Body of pancreas (tissue), 4 donors: ENCODE data around the gene C11orf54. TPM values are rescaled to one million over a fixed set of nuclear protein-coding genes. Genes with fewer than 3 reads are reported as not detected.

Source experiments
- ATAC-seq: fragments of 150-250 bp; one replicate; pipeline ENCODE4 v1.9.1; 2016
- DNase-seq, 4 donors: peaks; one replicate each; pipeline ENCODE4 v3.0.0-alpha.2; 2019
- H3K27ac ChIP-seq, 4 donors: fragments of 200-600 bp; sonication (generic); 1 replicate in 3 of 4; 2 replicates in 1 of 4; pipeline versions ENCODE4 v1.5.1 to v1.6.1; 2016 to 2019; ENCODE audit warnings: mild to moderate bottlenecking in 1 of 4, mixed read lengths in 1 of 4, moderate library complexity in 1 of 4
- H3K27me3 ChIP-seq, 2 donors: fragments of 200-600 bp; sonication (generic); one replicate each; pipeline ENCODE4 v1.6.0; 2016; ENCODE audit warnings: mild to moderate bottlenecking in 1 of 2
- H3K36me3 ChIP-seq, 2 donors: fragments of 200-600 bp; sonication (generic); replicated peaks in 1 of 2; 2 replicates each; pipeline ENCODE4 v1.5.1; 2016; ENCODE audit warnings: low read depth in 2 of 2; ENCODE audit not compliant: insufficient read depth in 1 of 2
- H3K4me1 ChIP-seq: fragments of 200-600 bp; sonication (generic); one replicate; pipeline ENCODE4 v1.6.0; 2016
- H3K4me3 ChIP-seq, 2 donors: fragments of 200-600 bp; sonication (generic); 1 replicate in 1 of 2; 2 replicates in 1 of 2; pipeline ENCODE4 v1.5.1; 2016 to 2019
- H3K9me3 ChIP-seq, 3 donors: fragments of 200-600 bp; sonication (generic); 1 replicate in 2 of 3; 2 replicates in 1 of 3; pipeline ENCODE4 v1.5.1; 2016
- CTCF ChIP-seq, 7 experiments: fragments of 450-650 bp in 4 of 7; fragments of 200-600 bp in 3 of 7; sonication (generic) in 3 of 7; IDR thresholded peaks; one replicate each; pipeline ENCODE4 v1.5.1; 2016 to 2019; ENCODE audit warnings: antibody characterized with exemption in 7 of 7
- POLR2A ChIP-seq, 3 donors: fragments of 450-650 bp; IDR thresholded peaks; one replicate each; pipeline ENCODE4 v1.6.1; 2016; ENCODE audit warnings: antibody characterized with exemption in 3 of 3, mild to moderate bottlenecking in 2 of 3
- WGBS, 2 donors: methylation state at CpG; one replicate each; pipeline ENCODE4 v1.1.5; 2017; 5-methylcytosine and 5-hydroxymethylcytosine counted together
- intact Hi-C: fragments of 100-400 bp; cut with DNase I; formaldehyde crosslinking; loops from one replicate; pipeline ENCODE4 v1.15.1; 2023
- total RNA-seq, 2 donors: library from RNA; depleted of rRNA; stranded (reverse); fragments of >200 nt; gene quantifications; one replicate each; pipeline ENCODE4 v1.1.0, GENCODE V29; 2016

Gene C11orf54
- total RNA-seq, 2 donors from 2014 or later = 29.0 to 45.7 TPM

GRCh38 chr11:93727985-93728791 lies 13.3 kb upstream of the C11orf54 start:
- peaks cover 9% of the 10 kb centered on the region for H3K4me1 ChIP-seq
- no peaks in the 10 kb centered on the region for H3K9me3 ChIP-seq
- H3K27ac ChIP-seq = no peak overlapping the region
- DNase-seq = no peak
- ATAC-seq = peak; percentile 21
- no peak overlapping the region for H3K4me3 ChIP-seq
- H3K36me3 ChIP-seq = peaks cover 18 to 35% of the 10 kb centered on the region in 2 donors
- no peaks in the 10 kb centered on the region for H3K27me3 ChIP-seq
- TF ChIP-seq CTCF (IDR thresholded peaks at IDR 0.05) (no peak), POLR2A (IDR thresholded peaks at IDR 0.05) (peak in 1 of 3 donors; percentile 6)
- 57 to 58% methylated on average over 4 of the region's 4 CpGs for WGBS, 2 donors
- intact Hi-C loops = no loop called here

GRCh38 chr11:93728792-93729128 lies 12.7 kb upstream of the C11orf54 start:
- 96 to 97% methylated on average over 2 of the region's 2 CpGs for WGBS, 2 donors
- Histone ChIP-seq H3K36me3 (peaks cover 21 to 35% of the 10 kb centered on the region in 2 donors), H3K27ac (no peak overlapping the region), H3K4me1 (peaks cover 12% of the 10 kb centered on the region), H3K4me3 (no peak overlapping the region), H3K9me3 (no peaks in the 10 kb centered on the region), H3K27me3 (no peaks in the 10 kb centered on the region)
- ATAC-seq = no peak
- TF ChIP-seq CTCF (IDR thresholded peaks at IDR 0.05) = no peak
- no peak for TF ChIP-seq POLR2A (IDR thresholded peaks at IDR 0.05)
- intact Hi-C loops = no loop called here
- DNase-seq = no peak

- H3K36me3 ChIP-seq = peaks cover 25 to 33% of the 10 kb centered on the region in 2 donors
- ATAC-seq (no peak), DNase-seq (no peak)
- peaks cover 17% of the 10 kb centered on the region for H3K4me1 ChIP-seq
- no peak overlapping the region for H3K27ac ChIP-seq
- no peaks in the 10 kb centered on the region for H3K27me3 ChIP-seq
- intact Hi-C loops = no loop called here
- H3K4me3 ChIP-seq = no peak overlapping the region
- TF ChIP-seq CTCF (IDR thresholded peaks at IDR 0.05) (no peak), POLR2A (IDR thresholded peaks at IDR 0.05) (no peak)
- H3K9me3 ChIP-seq = no peaks in the 10 kb centered on the region
- 94 to 96% methylated on average over 5 of the region's 5 CpGs for WGBS, 2 donors
Measured at GRCh38 chr11:93729129-93729616, 12.3 kb upstream of the C11orf54 start.

GRCh38 chr11:93730108-93731107 lies 11.1 kb upstream of the C11orf54 start:
- intact Hi-C loops = loop anchor here (10.0 kb wide), 1 partner anchor 46 kb away; no protein-coding TSS in a partner anchor
- 79 to 80% methylated on average over 5 of the region's 5 CpGs for WGBS, 2 donors
- no peak for TF ChIP-seq CTCF (IDR thresholded peaks at IDR 0.05)
- TF ChIP-seq POLR2A (IDR thresholded peaks at IDR 0.05) = no peak
- Histone ChIP-seq H3K9me3 (no peaks in the 10 kb centered on the region), H3K4me1 (peaks cover 25% of the 10 kb centered on the region), H3K36me3 (peaks cover 26 to 40% of the 10 kb centered on the region in 2 donors), H3K4me3 (no peak overlapping the region), H3K27ac (no peak overlapping the region), H3K27me3 (no peaks in the 10 kb centered on the region)
- no peak for ATAC-seq
- DNase-seq = no peak
